Gastrocnemius medialis (tissue), 4 donors: ENCODE measurements around the gene AADAC.

Experiments
- POLR2A ChIP-seq, 2 donors: fragments of 450-650 bp; IDR thresholded peaks; one replicate each; pipeline ENCODE4 v1.6.1; 2017; ENCODE audit warnings: antibody characterized with exemption in 2 of 2, mild to moderate bottlenecking in 2 of 2, moderate library complexity in 2 of 2
- TF ChIP-seq, protein P1 (sequence below), 5 experiments: fragments of 450-650 bp in 3 of 5; fragments of 200-600 bp in 2 of 5; sonication (generic) in 2 of 5; IDR thresholded peaks in 4 of 5; conservative IDR thresholded peaks in 1 of 5; 1 replicate in 4 of 5; 2 replicates in 1 of 5; pipeline ENCODE4 v1.5.1; 2016 to 2019; ENCODE audit warnings: antibody characterized with exemption in 5 of 5, mild to moderate bottlenecking in 3 of 5, moderate library complexity in 3 of 5

- TF ChIP-seq, protein P1, sequence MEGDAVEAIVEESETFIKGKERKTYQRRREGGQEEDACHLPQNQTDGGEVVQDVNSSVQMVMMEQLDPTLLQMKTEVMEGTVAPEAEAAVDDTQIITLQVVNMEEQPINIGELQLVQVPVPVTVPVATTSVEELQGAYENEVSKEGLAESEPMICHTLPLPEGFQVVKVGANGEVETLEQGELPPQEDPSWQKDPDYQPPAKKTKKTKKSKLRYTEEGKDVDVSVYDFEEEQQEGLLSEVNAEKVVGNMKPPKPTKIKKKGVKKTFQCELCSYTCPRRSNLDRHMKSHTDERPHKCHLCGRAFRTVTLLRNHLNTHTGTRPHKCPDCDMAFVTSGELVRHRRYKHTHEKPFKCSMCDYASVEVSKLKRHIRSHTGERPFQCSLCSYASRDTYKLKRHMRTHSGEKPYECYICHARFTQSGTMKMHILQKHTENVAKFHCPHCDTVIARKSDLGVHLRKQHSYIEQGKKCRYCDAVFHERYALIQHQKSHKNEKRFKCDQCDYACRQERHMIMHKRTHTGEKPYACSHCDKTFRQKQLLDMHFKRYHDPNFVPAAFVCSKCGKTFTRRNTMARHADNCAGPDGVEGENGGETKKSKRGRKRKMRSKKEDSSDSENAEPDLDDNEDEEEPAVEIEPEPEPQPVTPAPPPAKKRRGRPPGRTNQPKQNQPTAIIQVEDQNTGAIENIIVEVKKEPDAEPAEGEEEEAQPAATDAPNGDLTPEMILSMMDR (IDR thresholded peaks at IDR 0.05 in 4 of 5, conservative IDR thresholded peaks at IDR 0.05 in 1 of 5), result peak; percentile 57 to 76 (median 65)
- no peak for TF ChIP-seq POLR2A (IDR thresholded peaks at IDR 0.05)
Observed at GRCh38 chr3:151838574-151839312, 24.8 kb downstream of the AADAC start.
